GM13976 (cell line): Measurements from ENCODE around the gene SLC30A1.

Experiments used
- DNase-seq: peaks from one replicate; pipeline ENCODE4 v3.0.0; 2012; ENCODE audit warnings: low spot score
- CTCF ChIP-seq: IDR thresholded peaks from 2 replicates; pipeline ENCODE4 v1.5.1; 2012; ENCODE audit warnings: borderline replicate concordance, mild to moderate bottlenecking; ENCODE audit not compliant: insufficient read depth; ENCODE audit errors: extremely low read depth, missing control alignments, control extremely low read depth
- in situ Hi-C: fragments of 300-500 bp; cut with MboI; formaldehyde crosslinking; loops from one replicate; pipeline ENCODE4 v1.12.0; 2022; ENCODE audit warnings: low sequenced_read_pairs, mixed read lengths, inconsistent platforms; ENCODE audit not compliant: unreplicated experiment

Gene SLC30A1

GRCh38 chr1:211531194-211532087 is 47.5 kb downstream of the SLC30A1 start:
- no peak for TF ChIP-seq CTCF
- DNase-seq, result no peak
- in situ Hi-C loops, result no loop called here

GRCh38 chr1:211530102-211530501 is 48.9 kb downstream of the SLC30A1 start:
- TF ChIP-seq CTCF, result no peak
- in situ Hi-C loops, result no loop called here
- no peak for DNase-seq

GRCh38 chr1:211529453-211529852 is 49.5 kb downstream of the SLC30A1 start:
- TF ChIP-seq CTCF, result no peak
- in situ Hi-C loops, result no loop called here
- DNase-seq, result no peak

GRCh38 chr1:211529011-211529410 is 50.0 kb downstream of the SLC30A1 start:
- TF ChIP-seq CTCF, result no peak
- in situ Hi-C loops, result no loop called here
- no peak for DNase-seq

- TF ChIP-seq CTCF, result no peak
- no peak for DNase-seq
- in situ Hi-C loops, result no loop called here
Measured at GRCh38 chr1:211527888-211528287, 51.1 kb downstream of the SLC30A1 start.

GRCh38 chr1:211527006-211527405 is 52.0 kb downstream of the SLC30A1 start:
- DNase-seq, result peak; percentile 65
- in situ Hi-C loops, result no loop called here
- no peak for TF ChIP-seq CTCF
